Measurements from ENCODE around the gene FAM167B. TPM values are rescaled to one million over a fixed set of nuclear protein-coding genes. Genes with fewer than 3 reads are reported as not detected.
"Not testable (repeated sequence)": the region's sequence is repeated elsewhere in the genome, so short reads cannot be mapped to it uniquely, and the experiment has no call there.

Gene FAM167B
- total RNA-seq, 1 donor = not detected

- H3K9me3 ChIP-seq (ENCODE audit: low read depth, low read length); H3K4me3 ChIP-seq (ENCODE audit: low read length); H3K27me3 ChIP-seq (ENCODE audit: insufficient read depth, low read length): not testable (repeated sequence)
- peaks cover 42% of the 10 kb centered on the region for H3K4me1 ChIP-seq (ENCODE audit: insufficient read depth, low read length)
These were observed 51.2 kb downstream of the FAM167B start for GRCh38 chr1:32298211-32298610.

Other genes with a start within 250 kb of the FAM167B start
- gene KHDRBS1, start 233.4 kb upstream of the FAM167B start, total RNA-seq = 54.7 TPM
- gene TMEM39B, start 174.3 kb upstream of the FAM167B start, total RNA-seq = 2.9 TPM
- gene KPNA6, start 139.2 kb upstream of the FAM167B start, total RNA-seq = 46.9 TPM
- gene TXLNA, start 67.5 kb upstream of the FAM167B start, total RNA-seq = 10.5 TPM
- gene CCDC28B, start 46.6 kb upstream of the FAM167B start, total RNA-seq = 3.7 TPM
- 0.52 TPM for gene IQCC, start 41.6 kb upstream of the FAM167B start, total RNA-seq
- not detected for gene DCDC2B, start 38.1 kb upstream of the FAM167B start, total RNA-seq
- gene TMEM234, start 24.9 kb upstream of the FAM167B start, total RNA-seq = 6.6 TPM
- 122 TPM for gene EIF3I, start 24.8 kb upstream of the FAM167B start, total RNA-seq
- 112 TPM for gene LCK, start 4.0 kb downstream of the FAM167B start, total RNA-seq
- gene HDAC1, start 44.9 kb downstream of the FAM167B start, total RNA-seq = 58.8 TPM
- gene MARCKSL1, start 89.0 kb downstream of the FAM167B start, total RNA-seq = 39.9 TPM
- 11.5 TPM for gene FAM229A, start 115.3 kb downstream of the FAM167B start, total RNA-seq
- not detected for gene TSSK3, start 115.3 kb downstream of the FAM167B start, total RNA-seq
- 134 TPM for gene BSDC1, start 147.2 kb downstream of the FAM167B start, total RNA-seq
- not detected for gene ZBTB8B, start 217.8 kb downstream of the FAM167B start, total RNA-seq

All from mononuclear cell (primary cell).